T-cell (primary cell): ENCODE results near the gene TIMM44. TPM values are rescaled to one million over a fixed set of nuclear protein-coding genes. Genes with fewer than 3 reads are reported as not detected.
A peak's percentile ranks its signal among the peaks of the same experiment; 100 is the strongest.

Experiments
- ATAC-seq, 4 experiments: fragments of 200-7000 bp in 3 of 4; fragments of 150-1000 bp in 1 of 4; cut with Tn5 transposase; replicated peaks in 1 of 4; 1 replicate in 3 of 4; 2 replicates in 1 of 4; pipeline ENCODE4 v1.10.0; 2021; ENCODE audit warnings: moderate library complexity in 3 of 4, mild to moderate bottlenecking in 2 of 4, moderate number of reproducible peaks in 1 of 4
- CTCF ChIA-PET, 2 donors: fragments of 300-600 bp; sonication (Branson Sonifier 250); formaldehyde crosslinking; loops; one replicate each; lab custom pipeline; 2022; ENCODE audit warnings: antibody characterized with exemption in 2 of 2; lab: Charles Lee
- POLR2A ChIA-PET, 2 donors: fragments of 300-600 bp; sonication (Branson Sonifier 250); formaldehyde crosslinking; loops; one replicate each; lab custom pipeline; 2022; ENCODE audit warnings: antibody characterized with exemption in 2 of 2; lab: Charles Lee
- DNase-seq, 35 experiments: peaks; one replicate each; pipeline versions ENCODE4 v3.0.0 to v3.0.0-alpha.2; 2013 to 2023
- H3K27ac ChIP-seq: one replicate; pipeline ENCODE4 v1.5.1; 2013; ENCODE audit warnings: low read length
- H3K27me3 ChIP-seq, 2 experiments: replicated peaks in 1 of 2; 1 replicate in 1 of 2; 2 replicates in 1 of 2; pipeline versions ENCODE4 v1.6.1 to v1.7.0; 2013; ENCODE audit warnings: low read length in 1 of 2, mixed read lengths in 1 of 2; ENCODE audit not compliant: control insufficient read depth in 2 of 2, insufficient read depth in 2 of 2; ENCODE audit errors: extremely low read depth in 1 of 2
- H3K36me3 ChIP-seq, 2 donors: 1 replicate in 1 of 2; 2 replicates in 1 of 2; pipeline versions ENCODE4 v1.6.1 to v1.7.0; 2013; ENCODE audit warnings: low read length in 1 of 2; ENCODE audit not compliant: control insufficient read depth in 2 of 2, insufficient read depth in 1 of 2; ENCODE audit errors: extremely low read depth in 1 of 2
- H3K4me1 ChIP-seq, 2 experiments: 1 replicate in 1 of 2; 2 replicates in 1 of 2; pipeline versions ENCODE4 v1.6.1 to v1.7.0; 2013; ENCODE audit warnings: low read length in 2 of 2, mixed read lengths in 1 of 2; ENCODE audit not compliant: insufficient read depth in 2 of 2, control insufficient read depth in 1 of 2; ENCODE audit errors: extremely low read depth in 1 of 2
- H3K4me3 ChIP-seq, 2 donors: 1 replicate in 1 of 2; 2 replicates in 1 of 2; pipeline versions ENCODE4 v1.5.1 to v1.7.0; 2013; ENCODE audit warnings: mild to moderate bottlenecking in 2 of 2, low read length in 1 of 2, moderate library complexity in 1 of 2; ENCODE audit not compliant: control insufficient read depth in 1 of 2; ENCODE audit errors: extremely low read depth in 1 of 2
- H3K9me3 ChIP-seq: 2 replicates; pipeline ENCODE4 v1.7.0; 2013
- H3K27ac Mint-ChIP-seq, 2 donors: one replicate each; pipeline ENCODE4 v1.8.0; 2020 to 2021; ENCODE audit warnings: mild to moderate bottlenecking in 2 of 2, mixed read lengths in 2 of 2
- H3K27me3 Mint-ChIP-seq, 2 donors: one replicate each; pipeline ENCODE4 v1.8.0; 2021 to 2022; ENCODE audit warnings: mixed read lengths in 2 of 2
- H3K36me3 Mint-ChIP-seq: one replicate; pipeline ENCODE4 v1.8.0; 2021; ENCODE audit warnings: mixed read lengths
- H3K4me1 Mint-ChIP-seq, 3 donors: one replicate each; pipeline ENCODE4 v1.8.0; 2020 to 2022; ENCODE audit warnings: mixed read lengths in 3 of 3, mild to moderate bottlenecking in 1 of 3
- H3K4me3 Mint-ChIP-seq, 3 donors: one replicate each; pipeline ENCODE4 v1.8.0; 2020 to 2022; ENCODE audit warnings: mild to moderate bottlenecking in 3 of 3, mixed read lengths in 3 of 3, moderate library complexity in 3 of 3
- H3K9me3 Mint-ChIP-seq, 3 donors: one replicate each; pipeline ENCODE4 v1.8.0; 2020 to 2022; ENCODE audit warnings: mixed read lengths in 3 of 3
- WGBS: methylation state at CpG from one replicate; pipeline ENCODE4 v1.1.5; 2013; ENCODE audit warnings: missing lambda C conversion rate; ENCODE audit not compliant: insufficient coverage; 5-methylcytosine and 5-hydroxymethylcytosine counted together
- total RNA-seq, 35 experiments: library from RNA in 6 of 35; stranded (reverse) in 6 of 35; fragments of 120-200 nt in 1 of 35; gene quantifications; one replicate each; pipeline versions ENCODE4 v1.2.1 to v1.2.4 and lab custom pipeline; 2013 to 2026

The TIMM44 gene
- total RNA-seq, 5 donors from 2014 or later (not counting 1 experiment from before 2014, with no cell fraction given) = 72.7 to 99.4 (median 90.3) TPM

DNA sequence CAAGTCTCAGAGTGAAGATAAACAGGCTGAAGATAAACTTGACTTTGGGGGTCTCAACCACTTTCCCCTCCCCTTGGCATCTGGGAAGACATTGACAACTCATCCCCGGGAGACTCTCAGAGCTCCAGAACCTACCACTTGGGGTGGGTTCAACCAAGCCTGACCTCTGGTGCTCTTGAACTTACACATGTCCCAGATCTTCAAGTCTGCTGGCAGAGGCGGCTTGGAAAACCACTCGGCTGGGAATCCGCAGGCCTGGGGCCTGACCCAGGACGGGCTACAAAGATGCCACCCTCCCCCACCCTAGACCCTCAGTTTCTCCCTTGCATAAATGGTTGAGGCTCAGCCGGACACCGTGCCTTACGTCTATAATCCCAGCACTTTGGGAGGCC is 54.6 kb downstream of the TIMM44 start:
- Histone ChIP-seq H3K36me3 (no peaks in the 10 kb centered on the region), H3K4me3 (no peak overlapping the region), H3K9me3 (no peaks in the 10 kb centered on the region), H3K27ac (no peak overlapping the region), H3K27me3 (peaks cover 4 to 60% of the 10 kb centered on the region in 2 experiments), H3K4me1 (peaks cover 2 to 6% of the 10 kb centered on the region in 2 experiments)
- CTCF ChIA-PET = no interaction called here
- Mint-ChIP-seq H3K4me3 (no peak overlapping the region), H3K9me3 (no peaks in the 10 kb centered on the region), H3K27ac (no peak overlapping the region), H3K27me3 (peaks cover 0 to 27% of the 10 kb centered on the region in 2 donors), H3K36me3 (no peaks in the 10 kb centered on the region), H3K4me1 (peaks cover 0 to 3% (median 0%) of the 10 kb centered on the region in 3 donors)
- WGBS = 77% methylated on average over 8 of the region's 8 CpGs
- no peak for ATAC-seq
- no peak for DNase-seq
- POLR2A ChIA-PET = no interaction called here

DNA sequence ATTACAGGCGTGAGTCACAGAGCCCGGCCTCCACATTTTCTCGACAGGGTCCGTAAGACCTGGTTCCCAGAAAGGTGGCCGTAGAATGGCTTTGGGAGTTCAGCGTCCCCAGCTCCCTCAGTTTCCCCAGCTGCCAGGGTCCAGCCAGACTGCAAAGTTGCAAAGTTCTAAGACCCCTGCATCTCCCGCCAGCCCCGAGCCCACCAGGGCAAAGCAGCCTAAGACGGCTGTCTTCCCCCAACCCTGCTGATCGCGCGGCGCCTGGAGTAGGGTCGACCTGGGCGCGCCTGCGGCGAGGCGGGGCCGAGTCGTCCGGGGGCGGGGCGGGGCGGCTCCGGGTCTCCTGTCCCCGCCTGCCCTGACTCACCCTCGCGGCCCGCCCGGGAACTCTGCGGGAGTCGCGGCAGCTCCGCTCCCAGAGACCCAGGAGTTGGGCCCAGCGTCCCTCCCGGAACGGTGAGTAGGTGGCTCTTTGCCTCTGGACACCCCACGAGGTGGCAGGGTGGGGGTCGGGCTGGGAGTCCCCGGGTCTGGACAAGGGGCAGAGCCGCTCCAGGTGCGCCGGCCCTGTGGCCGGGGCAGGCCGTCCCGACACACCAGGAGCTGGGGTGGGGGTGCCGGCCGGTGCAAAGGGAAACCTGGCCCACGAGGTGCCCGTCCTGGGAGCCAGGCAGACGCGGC is 55.2 kb downstream of the TIMM44 start, which contains the start of gene LRRC8E:
Gene LRRC8E (plus strand): TSS at position 366 of the 681 bp plus-strand sequence. CDS start 7,094 bp downstream, outside the sequence.
- POLR2A ChIA-PET = no interaction called here
- Histone ChIP-seq H3K4me1 (peaks cover 2 to 6% of the 10 kb centered on the region in 2 experiments), H3K27me3 (peaks cover 4 to 54% of the 10 kb centered on the region in 2 experiments), H3K27ac (no peak within 1 kb of the TSS), H3K4me3 (no peak within 1 kb of the TSS), H3K9me3 (no peaks in the 10 kb centered on the region), H3K36me3 (no peaks in the 10 kb centered on the region)
- peaks cover 0 to 3% (median 0%) of the 10 kb centered on the region in 3 donors for H3K4me1 Mint-ChIP-seq
- H3K9me3 Mint-ChIP-seq = no peaks in the 10 kb centered on the region
- ATAC-seq (peak; percentile 73 to 83 (median 80)), DNase-seq (peak in 2 of 35 experiments; percentile 28 to 35)
- no peak within 1 kb of the TSS for H3K4me3 Mint-ChIP-seq
- CTCF ChIA-PET = no interaction called here
- H3K36me3 Mint-ChIP-seq = no peaks in the 10 kb centered on the region
- 18% methylated on average over 42 of the region's 53 CpGs for WGBS
- H3K27ac Mint-ChIP-seq = no peak within 1 kb of the TSS
- H3K27me3 Mint-ChIP-seq = peaks cover 0 to 25% of the 10 kb centered on the region in 2 donors

DNA sequence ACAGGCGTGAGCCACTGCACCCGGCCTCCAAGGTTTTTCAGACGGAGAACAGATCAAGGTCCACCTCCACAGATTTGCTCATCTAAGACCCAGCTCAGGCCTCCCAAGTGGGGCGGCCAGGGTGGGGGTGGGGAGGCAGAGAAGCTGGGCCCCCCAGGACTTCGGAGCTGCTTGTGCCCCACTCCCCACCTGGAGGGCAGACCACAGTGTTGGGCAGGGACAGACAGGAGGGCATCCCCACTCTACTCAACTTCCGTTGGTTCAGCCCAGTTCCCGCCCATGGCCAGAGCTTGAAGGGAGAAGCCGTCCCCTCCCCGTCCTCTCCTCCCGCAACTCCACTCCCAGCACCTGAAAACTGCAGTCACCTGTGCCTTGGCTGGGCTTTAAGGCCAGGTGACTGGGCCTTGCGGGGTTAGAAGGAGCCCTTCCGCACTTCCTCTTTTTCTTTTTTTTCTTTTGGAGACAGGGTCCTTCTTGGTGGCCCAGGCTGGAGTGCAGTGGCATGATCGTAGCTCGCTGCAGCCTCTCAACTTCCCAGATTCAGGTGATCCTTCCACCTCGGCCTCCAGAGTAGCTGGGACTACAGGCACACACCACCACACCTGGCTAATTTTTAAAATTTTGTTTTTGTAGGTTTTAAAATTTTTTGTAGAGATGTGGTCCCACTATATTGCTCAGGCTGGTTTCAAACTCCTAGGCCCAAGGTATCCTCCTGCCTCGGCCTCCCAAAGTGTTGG is 55.9 kb downstream of the TIMM44 start:
- Mint-ChIP-seq H3K36me3 (no peaks in the 10 kb centered on the region), H3K4me3 (no peak overlapping the region), H3K9me3 (no peaks in the 10 kb centered on the region), H3K27ac (no peak overlapping the region), H3K27me3 (peaks cover 0 to 25% of the 10 kb centered on the region in 2 donors), H3K4me1 (peaks cover 0 to 3% (median 0%) of the 10 kb centered on the region in 3 donors)
- no peak overlapping the region for H3K4me3 ChIP-seq
- no peaks in the 10 kb centered on the region for H3K36me3 ChIP-seq
- CTCF ChIA-PET = interaction anchor here in 1 of 2 donors (0.6 kb wide), 1 partner anchor 25 kb away, joined by 4 read pairs; no protein-coding TSS in a partner anchor
- 66% methylated on average over 7 of the region's 16 CpGs for WGBS
- H3K4me1 ChIP-seq = peaks cover 2 to 6% of the 10 kb centered on the region in 2 experiments
- POLR2A ChIA-PET = interaction anchor here in 1 of 2 donors (0.6 kb wide), 1 partner anchor 19 kb away, joined by 5 read pairs; no protein-coding TSS in a partner anchor
- H3K9me3 ChIP-seq = no peaks in the 10 kb centered on the region
- ATAC-seq (no peak), DNase-seq (no peak)
- peaks cover 4 to 48% of the 10 kb centered on the region in 2 experiments for H3K27me3 ChIP-seq
- no peak overlapping the region for H3K27ac ChIP-seq

- H3K36me3 ChIP-seq = no peaks in the 10 kb centered on the region
- peaks cover 2 to 38% of the 10 kb centered on the region in 2 experiments for H3K27me3 ChIP-seq
- no peak overlapping the region for H3K4me3 Mint-ChIP-seq
- no peak overlapping the region for H3K27ac ChIP-seq
- H3K36me3 Mint-ChIP-seq = no peaks in the 10 kb centered on the region
- ATAC-seq = no peak
- no peak for DNase-seq
- POLR2A ChIA-PET = no interaction called here
- peaks cover 0 to 19% of the 10 kb centered on the region in 2 donors for H3K27me3 Mint-ChIP-seq
- H3K4me1 ChIP-seq = peaks cover 2 to 6% of the 10 kb centered on the region in 2 experiments
- H3K4me1 Mint-ChIP-seq = peaks cover 0 to 3% (median 0%) of the 10 kb centered on the region in 3 donors
- no peaks in the 10 kb centered on the region for H3K9me3 ChIP-seq
- no peaks in the 10 kb centered on the region for H3K9me3 Mint-ChIP-seq
- H3K4me3 ChIP-seq = no peak overlapping the region
- 79% methylated on average over 3 of the region's 8 CpGs for WGBS
- H3K27ac Mint-ChIP-seq = no peak overlapping the region
- CTCF ChIA-PET = no interaction called here
Observed at GRCh38 chr19:7885818-7886217, 57.6 kb downstream of the TIMM44 start.

GRCh38 chr19:7883796-7884570 is 59.5 kb downstream of the TIMM44 start:
- Mint-ChIP-seq H3K4me1 (peaks cover 0 to 3% (median 0%) of the 10 kb centered on the region in 3 donors), H3K27me3 (peaks cover 0 to 15% of the 10 kb centered on the region in 2 donors), H3K27ac (no peak overlapping the region), H3K9me3 (no peaks in the 10 kb centered on the region), H3K36me3 (no peaks in the 10 kb centered on the region), H3K4me3 (no peak overlapping the region)
- no peaks in the 10 kb centered on the region for H3K36me3 ChIP-seq
- no peaks in the 10 kb centered on the region for H3K9me3 ChIP-seq
- WGBS = no CpG with 5 or more reads among the region's 2 CpGs
- no peak for DNase-seq
- ATAC-seq = no peak
- no peak overlapping the region for H3K4me3 ChIP-seq
- peaks cover 2 to 6% of the 10 kb centered on the region in 2 experiments for H3K4me1 ChIP-seq
- CTCF ChIA-PET = interaction anchor here in 1 of 2 donors (0.6 kb wide), 1 partner anchor 14 kb away, joined by 3 read pairs; no protein-coding TSS in a partner anchor
- H3K27ac ChIP-seq = no peak overlapping the region
- POLR2A ChIA-PET = interaction anchor here in 1 of 2 donors (0.6 kb wide), 1 partner anchor 51 kb away, joined by 3 read pairs; no protein-coding TSS in a partner anchor
- peaks cover 2 to 34% of the 10 kb centered on the region in 2 experiments for H3K27me3 ChIP-seq
